Cardiac muscle cell (in vitro differentiated cells and primary cell): ENCODE measurements around the gene CADPS2. TPM values are rescaled to one million over a fixed set of nuclear protein-coding genes. Genes with fewer than 3 reads are reported as not detected.

Experiments used
- DNase-seq, 2 donors: peaks; one replicate each; pipeline versions ENCODE4 v3.0.0 to v3.0.0-alpha.2; 2010 to 2017; ENCODE audit warnings: low read depth in 1 of 2, low spot score in 1 of 2
- H3K27ac ChIP-seq: fragments of 200-600 bp; sonication (generic); 2 replicates; pipeline ENCODE4 v1.5.1; 2016
- H3K27me3 ChIP-seq: fragments of 200-600 bp; sonication (generic); 2 replicates; pipeline ENCODE4 v1.6.0; 2016; ENCODE audit warnings: control low read depth
- H3K36me3 ChIP-seq: fragments of 200-600 bp; sonication (generic); 2 replicates; pipeline ENCODE4 v1.5.1; 2016; ENCODE audit warnings: control low read depth
- H3K4me1 ChIP-seq: fragments of 200-600 bp; sonication (generic); 2 replicates; pipeline ENCODE4 v1.8.1; 2017; ENCODE audit warnings: low read depth, mild to moderate bottlenecking, mixed run types
- H3K4me3 ChIP-seq: fragments of 200-600 bp; sonication (generic); 2 replicates; pipeline ENCODE4 v1.5.1; 2016; ENCODE audit warnings: mild to moderate bottlenecking
- H3K9me3 ChIP-seq: fragments of 200-600 bp; sonication (generic); 2 replicates; pipeline ENCODE4 v1.5.1; 2017; ENCODE audit warnings: low read depth, mild to moderate bottlenecking, control low read depth
- CTCF ChIP-seq: IDR thresholded peaks from 2 replicates; pipeline ENCODE4 v1.5.1; 2012; ENCODE audit warnings: low read depth, mild to moderate bottlenecking, low read length
- polyA plus RNA-seq: library from polyadenylated mRNA; unstranded; fragments of >200 nt; fragmentation: Nextera tagmentation; extraction: Ambion mirVana; gene quantifications from 2 replicates; pipeline ENCODE4 v1.2.1, GENCODE V29; 2016
- total RNA-seq: library from RNA; depleted of rRNA; stranded (reverse); fragments of >200 nt; gene quantifications from 2 replicates; pipeline ENCODE4 v1.2.3, GENCODE V29; 2016

Gene CADPS2
- total and polyA plus RNA-seq, 2 experiments from 2014 or later, result 15.0 to 17.2 TPM

- Histone ChIP-seq H3K4me1 (no peaks in the 10 kb centered on the region), H3K9me3 (no peaks in the 10 kb centered on the region), H3K27ac (no peak overlapping the region), H3K27me3 (no peaks in the 10 kb centered on the region), H3K4me3 (no peak overlapping the region), H3K36me3 (no peaks in the 10 kb centered on the region)
- no peak for TF ChIP-seq CTCF
- no peak for DNase-seq
Observed at GRCh38 chr7:122343601-122344302, 542.5 kb downstream of the CADPS2 start.

GRCh38 chr7:122340427-122340826, 545.8 kb downstream of the CADPS2 start:
- Histone ChIP-seq H3K27ac (no peak overlapping the region), H3K27me3 (no peaks in the 10 kb centered on the region), H3K4me3 (no peak overlapping the region), H3K36me3 (no peaks in the 10 kb centered on the region), H3K9me3 (no peaks in the 10 kb centered on the region), H3K4me1 (no peaks in the 10 kb centered on the region)
- no peak for TF ChIP-seq CTCF
- no peak for DNase-seq

- Histone ChIP-seq H3K27ac (no peak overlapping the region), H3K27me3 (no peaks in the 10 kb centered on the region), H3K4me3 (no peak overlapping the region), H3K9me3 (no peaks in the 10 kb centered on the region), H3K36me3 (no peaks in the 10 kb centered on the region), H3K4me1 (no peaks in the 10 kb centered on the region)
- no peak for DNase-seq
- no peak for TF ChIP-seq CTCF
Observed at GRCh38 chr7:122339145-122339904, 546.9 kb downstream of the CADPS2 start.

- no peak for TF ChIP-seq CTCF
- no peak for DNase-seq
- no peaks in the 10 kb centered on the region for H3K36me3 ChIP-seq
- no peak overlapping the region for H3K27ac ChIP-seq
- H3K9me3 ChIP-seq, result no peaks in the 10 kb centered on the region
- no peak overlapping the region for H3K4me3 ChIP-seq
- no peaks in the 10 kb centered on the region for H3K27me3 ChIP-seq
- H3K4me1 ChIP-seq, result no peaks in the 10 kb centered on the region
Observed at GRCh38 chr7:122337011-122337410, 549.2 kb downstream of the CADPS2 start.

GRCh38 chr7:122329145-122329802, 557.0 kb downstream of the CADPS2 start:
- no peaks in the 10 kb centered on the region for H3K9me3 ChIP-seq
- TF ChIP-seq CTCF, result no peak
- no peak overlapping the region for H3K27ac ChIP-seq
- H3K4me1 ChIP-seq, result no peaks in the 10 kb centered on the region
- H3K36me3 ChIP-seq, result no peaks in the 10 kb centered on the region
- no peaks in the 10 kb centered on the region for H3K27me3 ChIP-seq
- H3K4me3 ChIP-seq, result no peak overlapping the region
- no peak for DNase-seq
